ENCODE results near the gene UTS2R.
A peak's percentile ranks its signal among the peaks of the same experiment; 100 is the strongest.

UTS2R gene

DNA sequence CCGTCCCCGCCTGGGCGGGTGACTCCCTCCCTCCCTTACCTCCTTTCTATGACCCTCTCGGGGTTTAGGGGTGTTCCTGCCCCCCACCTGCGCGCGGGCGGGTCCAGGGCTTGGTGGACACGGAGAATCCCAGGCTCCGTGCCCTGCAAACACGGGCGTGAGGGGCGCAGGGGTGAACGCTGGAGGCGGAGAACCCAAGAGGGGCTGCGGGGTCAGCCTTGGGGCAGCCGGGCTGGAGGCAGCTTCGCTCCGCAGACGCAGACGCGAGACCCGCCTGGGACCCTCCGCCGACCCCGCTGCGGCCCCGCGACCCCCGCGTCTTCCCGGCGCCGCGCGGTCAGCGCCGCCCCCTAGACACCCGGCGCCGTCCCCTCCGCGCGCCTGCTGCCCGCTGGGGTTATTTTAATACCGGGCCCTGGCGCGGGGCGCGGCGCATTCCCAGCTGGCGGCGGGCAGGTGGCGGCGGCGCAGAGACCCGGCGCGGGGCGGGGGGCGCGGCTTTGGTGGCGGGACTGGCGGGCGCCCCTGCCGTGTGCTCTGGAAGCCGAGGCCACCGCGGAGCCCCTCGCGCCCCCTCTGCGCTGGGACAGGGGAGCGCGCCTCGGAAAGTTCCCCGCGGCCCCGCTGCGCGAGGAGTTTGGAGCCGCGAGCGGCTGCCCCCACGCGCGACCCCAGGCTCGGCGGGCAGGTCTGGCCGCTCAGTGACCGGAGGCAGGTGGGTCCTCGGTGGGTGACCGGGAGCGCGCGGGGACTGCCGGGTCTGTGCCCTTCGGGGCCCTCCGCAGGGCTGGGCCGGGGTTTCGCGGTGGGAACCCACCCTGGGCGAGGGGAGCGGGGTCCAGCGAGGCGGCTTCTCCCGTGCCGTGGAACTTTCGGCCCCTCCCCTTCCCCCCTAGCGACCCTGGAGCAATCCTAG is at the start of gene UTS2R:
TSS of gene UTS2R (plus strand) at position 433 of the 916 bp plus-strand sequence. CDS start 2,560 bp downstream, outside the sequence.
- Mint-ChIP-seq H3K27ac (no peak within 1 kb of the TSS), H3K4me1 (peaks cover 26% of the 10 kb centered on the region), H3K9me3 (no peaks in the 10 kb centered on the region), H3K27me3 (peaks cover 71% of the 10 kb centered on the region), H3K4me3 (peak within 1 kb of the TSS; percentile 62 to 84)
- DNase-seq (no peak), ATAC-seq (no peak)

GRCh38 chr17:82321947-82322466 is 49.6 kb upstream of the UTS2R start:
- DNase-seq: no peak
- Mint-ChIP-seq H3K4me1 (peaks cover 42% of the 10 kb centered on the region), H3K27me3 (no peaks in the 10 kb centered on the region), H3K9me3 (no peaks in the 10 kb centered on the region), H3K27ac (peak overlapping the region in 1 of 2 donors; percentile 90), H3K4me3 (peak overlapping the region in 1 of 2 donors; percentile 89)
- no peak for ATAC-seq

DNA sequence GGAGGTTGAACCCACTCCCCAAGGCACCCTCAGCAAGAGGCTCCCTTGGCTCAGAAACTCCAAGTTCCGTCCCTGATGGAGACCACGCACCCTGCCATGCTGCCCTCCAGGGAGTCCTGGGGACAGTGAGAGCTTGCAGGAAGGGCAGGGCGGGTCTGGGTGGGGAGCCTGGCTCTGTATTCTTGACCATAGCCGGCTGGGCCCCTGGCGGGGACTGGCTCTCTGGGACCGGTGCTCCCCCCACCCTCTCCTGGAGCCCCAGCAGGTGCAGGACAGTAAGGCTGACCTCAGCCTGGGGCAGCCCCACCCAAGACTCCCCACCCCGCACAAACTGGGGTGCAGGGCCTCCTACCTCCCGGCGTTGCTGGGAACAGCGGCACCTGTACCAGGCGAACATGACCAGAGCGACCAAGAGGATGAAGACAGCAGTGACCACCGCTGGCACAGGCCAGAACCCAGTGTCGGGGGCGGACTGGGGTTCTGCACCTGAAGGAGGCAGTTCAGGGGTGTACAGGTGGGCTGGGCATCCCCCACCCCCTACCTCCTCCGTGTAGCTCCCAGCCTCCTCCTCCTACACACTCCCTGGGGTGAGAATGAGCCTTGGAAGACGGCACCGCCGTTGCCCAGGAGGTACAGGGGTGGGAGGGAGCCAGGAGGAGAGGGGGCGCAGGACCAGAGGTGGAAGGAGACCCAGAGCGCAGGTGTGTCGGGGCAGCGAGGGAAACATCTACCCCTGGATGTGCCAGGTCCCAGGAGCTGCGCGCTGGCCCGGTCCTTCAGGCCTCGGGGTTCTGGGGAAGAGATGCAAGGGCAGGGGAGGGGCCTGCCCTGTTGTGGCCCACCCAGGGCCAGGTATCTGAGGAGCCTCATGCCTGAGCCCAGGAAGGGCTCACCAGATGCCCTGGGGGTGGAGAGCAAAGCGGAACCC is 48.8 kb upstream of the UTS2R start:
- peak overlapping the region; percentile 63 to 90 for H3K27ac Mint-ChIP-seq
- H3K4me1 Mint-ChIP-seq: peaks cover 50% of the 10 kb centered on the region
- H3K9me3 Mint-ChIP-seq: no peaks in the 10 kb centered on the region
- H3K4me3 Mint-ChIP-seq: peak overlapping the region in 1 of 2 donors; percentile 89
- no peak for ATAC-seq
- DNase-seq: peak in 1 of 2 donors; percentile 9
- H3K27me3 Mint-ChIP-seq: no peaks in the 10 kb centered on the region

GRCh38 chr17:82323514-82324234 is 47.9 kb upstream of the UTS2R start:
- Mint-ChIP-seq H3K27ac (peak overlapping the region in 1 of 2 donors; percentile 76), H3K27me3 (no peaks in the 10 kb centered on the region), H3K4me3 (peak overlapping the region; percentile 68 to 89), H3K4me1 (peaks cover 54% of the 10 kb centered on the region), H3K9me3 (no peaks in the 10 kb centered on the region)
- ATAC-seq (no peak), DNase-seq (no peak)

DNA sequence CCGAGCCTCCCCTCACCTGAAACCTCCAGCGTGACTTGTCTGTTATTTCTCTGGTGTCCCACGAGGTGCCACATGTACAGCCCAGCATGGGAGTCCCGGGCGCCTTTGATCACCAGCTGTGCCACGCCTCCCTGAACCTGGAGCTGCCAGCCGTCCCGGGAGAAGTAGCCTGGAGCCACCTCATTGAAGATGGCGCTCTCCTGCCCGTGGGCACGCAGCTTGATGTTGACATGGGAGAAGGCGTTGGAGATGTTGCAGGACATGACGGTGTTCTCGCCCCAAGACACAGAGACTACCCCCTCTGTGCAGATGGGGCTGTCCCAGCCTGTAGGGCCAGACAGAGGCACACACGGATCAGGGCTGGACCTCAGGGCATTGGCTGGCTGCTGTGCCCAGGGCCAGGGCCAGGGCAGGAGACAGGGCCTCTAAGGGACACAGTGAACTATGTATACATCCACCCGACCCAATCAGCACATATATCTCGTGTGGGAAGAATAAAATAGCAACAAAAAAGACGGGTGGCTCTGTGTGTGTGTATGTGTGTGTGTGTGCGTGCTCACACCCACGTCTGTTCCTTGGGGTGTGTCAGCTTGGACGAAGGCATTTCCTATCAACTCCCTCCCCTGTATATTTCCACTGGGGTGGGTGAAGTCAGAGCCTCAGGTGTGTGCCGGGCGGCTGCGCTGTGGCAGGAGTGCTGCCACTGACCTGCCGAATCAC is 46.8 kb upstream of the UTS2R start:
- H3K27me3 Mint-ChIP-seq: peaks cover under 1% of the 10 kb centered on the region
- H3K27ac Mint-ChIP-seq: peak overlapping the region in 1 of 2 donors; percentile 34
- H3K4me1 Mint-ChIP-seq: peaks cover 54% of the 10 kb centered on the region
- peak overlapping the region in 1 of 2 donors; percentile 29 for H3K4me3 Mint-ChIP-seq
- no peak for DNase-seq
- ATAC-seq: no peak
- no peaks in the 10 kb centered on the region for H3K9me3 Mint-ChIP-seq

GRCh38 chr17:82325286-82326180 is 46.0 kb upstream of the UTS2R start:
- Mint-ChIP-seq H3K27me3 (peaks cover 9% of the 10 kb centered on the region), H3K27ac (peak overlapping the region in 1 of 2 donors; percentile 34), H3K9me3 (no peaks in the 10 kb centered on the region), H3K4me1 (peaks cover 58% of the 10 kb centered on the region), H3K4me3 (no peak overlapping the region)
- ATAC-seq (no peak), DNase-seq (no peak)

- no peak overlapping the region for H3K27ac Mint-ChIP-seq
- H3K4me3 Mint-ChIP-seq: no peak overlapping the region
- no peak for ATAC-seq
- no peak for DNase-seq
- peaks cover 26% of the 10 kb centered on the region for H3K27me3 Mint-ChIP-seq
- H3K4me1 Mint-ChIP-seq: peaks cover 60% of the 10 kb centered on the region
- H3K9me3 Mint-ChIP-seq: no peaks in the 10 kb centered on the region
Observed at GRCh38 chr17:82327289-82327688, 44.3 kb upstream of the UTS2R start.

DNA sequence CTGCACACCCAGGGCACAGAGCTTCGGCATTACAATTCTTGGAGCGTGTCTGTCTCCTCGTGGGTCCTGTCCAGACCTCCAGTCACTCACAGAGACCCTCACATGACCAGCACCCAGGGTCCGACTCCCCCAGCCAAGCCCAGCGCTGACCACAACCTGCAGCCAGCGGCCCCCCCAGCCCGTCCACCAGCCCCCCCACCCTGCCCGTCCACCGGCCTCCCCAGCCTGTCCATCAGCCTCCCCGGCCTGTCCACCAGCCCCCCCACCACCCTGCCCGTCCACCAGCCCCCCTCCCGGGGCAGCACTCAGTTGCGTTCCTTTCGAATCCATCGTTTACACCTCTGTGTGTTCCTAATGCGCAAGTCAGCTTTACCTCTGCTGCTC is 43.8 kb upstream of the UTS2R start:
- Mint-ChIP-seq H3K4me1 (peaks cover 60% of the 10 kb centered on the region), H3K4me3 (no peak overlapping the region), H3K9me3 (no peaks in the 10 kb centered on the region), H3K27me3 (peaks cover 30% of the 10 kb centered on the region), H3K27ac (no peak overlapping the region)
- DNase-seq (no peak), ATAC-seq (no peak)

DNA sequence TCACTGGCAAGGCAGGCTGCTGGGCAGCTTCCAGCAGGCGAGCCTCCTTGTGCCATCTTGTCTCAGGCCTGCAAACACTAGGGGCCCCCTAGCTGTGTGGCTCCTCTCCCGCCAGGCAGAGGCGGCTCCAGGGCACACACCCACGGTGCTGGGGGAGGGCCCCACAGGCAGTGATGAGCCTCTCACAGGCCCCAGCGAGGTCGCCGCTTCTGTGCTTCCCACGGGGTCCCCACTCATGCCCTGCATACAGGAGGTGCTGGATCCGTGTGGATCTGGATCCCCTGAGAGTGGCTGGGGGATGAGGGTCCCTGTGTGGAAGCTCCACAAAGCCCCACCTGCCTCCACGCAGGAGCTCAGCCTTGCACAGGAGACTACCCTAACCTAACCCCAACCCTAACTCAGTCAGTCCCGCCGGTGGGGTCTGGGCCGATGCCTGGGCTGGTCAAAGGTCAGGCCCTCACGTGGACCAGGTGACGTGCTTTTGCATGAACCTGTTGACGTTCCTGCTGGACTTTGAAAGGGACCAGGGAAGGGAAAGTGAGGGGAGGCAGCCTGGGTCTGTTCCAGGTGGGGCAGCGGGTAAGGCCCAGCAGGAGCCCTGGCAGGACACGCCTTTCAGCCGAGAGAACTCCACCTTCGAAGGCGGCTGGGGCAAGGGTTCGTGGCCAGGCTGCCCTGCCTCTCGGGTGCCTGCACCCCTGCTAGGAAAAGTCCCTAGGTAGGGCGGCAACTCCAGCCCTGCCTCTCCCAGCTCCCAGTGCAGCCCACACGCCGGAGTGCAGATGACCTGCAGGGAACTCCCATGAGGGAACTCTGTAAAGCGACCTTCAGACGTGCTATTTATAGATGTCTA is 43.2 kb upstream of the UTS2R start:
- peaks cover 36% of the 10 kb centered on the region for H3K27me3 Mint-ChIP-seq
- ATAC-seq (no peak), DNase-seq (no peak)
- no peak overlapping the region for H3K4me3 Mint-ChIP-seq
- peak overlapping the region in 1 of 2 donors; percentile 40 for H3K27ac Mint-ChIP-seq
- H3K4me1 Mint-ChIP-seq: peaks cover 59% of the 10 kb centered on the region
- no peaks in the 10 kb centered on the region for H3K9me3 Mint-ChIP-seq

DNA sequence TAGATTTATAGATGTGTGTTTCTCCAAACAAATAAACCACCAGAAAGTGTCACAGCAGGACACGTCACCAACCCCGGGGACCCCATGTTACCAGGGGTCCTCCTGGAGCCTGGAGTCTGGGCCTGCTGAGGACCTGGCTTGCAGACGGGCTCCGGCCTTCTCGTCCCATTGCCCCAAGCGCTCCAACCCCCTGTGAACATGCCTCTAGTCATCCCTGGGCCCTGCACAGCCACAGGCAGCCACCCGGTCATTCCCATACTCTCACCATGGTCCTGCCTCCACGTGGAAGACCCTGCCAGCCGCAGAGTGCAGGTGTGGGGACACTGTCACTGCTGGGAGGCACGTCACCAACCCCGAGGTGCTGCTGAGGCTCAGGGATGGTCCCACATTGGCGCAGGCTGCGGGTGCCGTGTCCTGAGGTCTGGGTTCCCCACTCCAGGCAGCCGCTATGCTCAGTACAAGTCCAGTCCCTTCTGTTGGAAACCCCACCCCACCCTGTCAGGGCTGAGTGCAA is 42.5 kb upstream of the UTS2R start:
- Mint-ChIP-seq H3K4me3 (no peak overlapping the region), H3K27me3 (peaks cover 36% of the 10 kb centered on the region), H3K9me3 (no peaks in the 10 kb centered on the region), H3K4me1 (peaks cover 52% of the 10 kb centered on the region), H3K27ac (no peak overlapping the region)
- no peak for ATAC-seq
- no peak for DNase-seq

- H3K4me3 Mint-ChIP-seq: no peak overlapping the region
- ATAC-seq (no peak), DNase-seq (no peak)
- peaks cover 39% of the 10 kb centered on the region for H3K27me3 Mint-ChIP-seq
- peak overlapping the region in 1 of 2 donors; percentile 87 for H3K27ac Mint-ChIP-seq
- H3K9me3 Mint-ChIP-seq: no peaks in the 10 kb centered on the region
- peaks cover 51% of the 10 kb centered on the region for H3K4me1 Mint-ChIP-seq
Observed at GRCh38 chr17:82329683-82330321, 41.8 kb upstream of the UTS2R start.

Measured in stimulated activated naive CD8-positive, alpha-beta T cell treated with anti-CD3 and anti-CD28 coated beads, Interleukin-15, amount 100 ng/mL, for 72 hours (primary cell).